ENCODE measurements around the gene HACD2.

GRCh38 chr3:123546133-123546755, 38.6 kb downstream of the HACD2 start:
- TF ChIP-seq CTCF (IDR thresholded peaks at IDR 0.05; ENCODE audit: low read length) = no peak
- TF ChIP-seq EZH2 (optimal IDR thresholded peaks at IDR 0.05; ENCODE audit: low read depth, low read length) = no peak
- no peak for TF ChIP-seq EZH2phosphoT487 (IDR thresholded peaks at IDR 0.05; ENCODE audit: low read length)
